Upper lobe of right lung (tissue), 1 donor: ENCODE measurements around the gene NSD2. TPM values are rescaled to one million over a fixed set of nuclear protein-coding genes. Genes with fewer than 3 reads are reported as not detected.
"Not testable (repeated sequence)": the region's sequence is repeated elsewhere in the genome, so short reads cannot be mapped to it uniquely, and the experiment has no call there.

Experiments
- ATAC-seq: fragments of 200-7000 bp; cut with Tn5 transposase; one replicate; pipeline ENCODE4 v1.9.1; 2020; ENCODE audit warnings: mild to moderate bottlenecking, moderate library complexity
- DNase-seq: peaks from one replicate; pipeline ENCODE4 v3.0.0-alpha.2; 2020
- H3K27ac ChIP-seq: fragments of 200-600 bp; one replicate; pipeline ENCODE4 v1.8.0; 2022
- H3K27me3 ChIP-seq: fragments of 200-600 bp; one replicate; pipeline ENCODE4 v1.8.0; 2022; ENCODE audit warnings: mild to moderate bottlenecking
- H3K36me3 ChIP-seq: fragments of 200-600 bp; one replicate; pipeline ENCODE4 v1.8.0; 2022
- H3K4me1 ChIP-seq: fragments of 200-600 bp; one replicate; pipeline ENCODE4 v1.8.0; 2022
- H3K4me3 ChIP-seq: fragments of 200-600 bp; one replicate; pipeline ENCODE4 v1.8.0; 2022; ENCODE audit warnings: mild to moderate bottlenecking
- H3K9me3 ChIP-seq: fragments of 200-600 bp; one replicate; pipeline ENCODE4 v1.8.0; 2022
- CTCF ChIP-seq: fragments of 200-600 bp; IDR thresholded peaks from one replicate; pipeline ENCODE4 v1.8.0; 2022; ENCODE audit warnings: antibody characterized with exemption
- intact Hi-C: fragments of 100-400 bp; cut with DNase I; formaldehyde crosslinking; loops from one replicate; pipeline ENCODE4 v1.11.0; 2022
- total RNA-seq: library from RNA; stranded (reverse); fragmentation: NEBNext Ultra II Directional; extraction: Animal tissue kit (Norgen Biotek cat#: 25700); gene quantifications from one replicate; pipeline ENCODE4 v1.2.1, GENCODE V29; 2021
- donor health status: DM: no; HTN: yes; CAD: no; lungs with severe emphysema.

The NSD2 gene
- total RNA-seq, 1 donor from 2014 or later = 45.2 TPM

- Histone ChIP-seq H3K9me3 (no peaks in the 10 kb centered on the region), H3K4me1 (no peaks in the 10 kb centered on the region), H3K4me3 (no peak overlapping the region), H3K27ac (no peak overlapping the region), H3K27me3 (no peaks in the 10 kb centered on the region), H3K36me3 (peaks cover 36% of the 10 kb centered on the region)
- ATAC-seq = peak; percentile 19
- no peak for TF ChIP-seq CTCF
- DNase-seq = peak; percentile 57
- intact Hi-C loops = no loop called here
These were observed 121.4 kb downstream of the NSD2 start for GRCh38 chr4:1992468-1993168.

DNA sequence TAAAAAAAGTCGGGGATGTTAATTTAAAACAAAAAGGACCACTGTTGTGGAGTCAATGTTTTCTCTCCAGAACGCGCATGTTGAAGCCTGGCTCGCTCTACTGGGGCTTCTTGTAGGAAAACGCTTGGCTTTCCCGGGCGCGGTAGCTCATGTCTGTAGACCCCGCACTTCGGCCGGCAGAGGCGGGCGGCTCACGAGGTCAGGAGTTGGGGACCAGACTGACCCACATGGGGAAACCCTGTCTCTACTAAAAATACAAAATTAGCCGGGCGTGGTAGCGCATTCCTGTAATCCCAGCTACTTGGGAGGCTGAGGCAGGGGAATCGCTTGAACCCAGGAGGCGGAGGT, 122.0 kb downstream of the NSD2 start:
- Histone ChIP-seq H3K9me3 (no peaks in the 10 kb centered on the region), H3K36me3 (peaks cover 31% of the 10 kb centered on the region), H3K27me3 (no peaks in the 10 kb centered on the region), H3K27ac (no peak overlapping the region), H3K4me1 (no peaks in the 10 kb centered on the region), H3K4me3 (no peak overlapping the region)
- no peak for ATAC-seq
- DNase-seq = peak; percentile 51
- no peak for TF ChIP-seq CTCF
- intact Hi-C loops = no loop called here

- ATAC-seq, intact Hi-C loops, H3K4me3 ChIP-seq, H3K27ac ChIP-seq, H3K4me1 ChIP-seq, H3K9me3 ChIP-seq, H3K27me3 ChIP-seq: not testable (repeated sequence)
- peak; percentile 40 for DNase-seq
- H3K36me3 ChIP-seq = peaks cover 23% of the 10 kb centered on the region
These were observed 122.7 kb downstream of the NSD2 start for GRCh38 chr4:1993718-1994516.

GRCh38 chr4:1994938-1995337, 123.7 kb downstream of the NSD2 start:
- Histone ChIP-seq H3K4me1 (no peaks in the 10 kb centered on the region), H3K27me3 (no peaks in the 10 kb centered on the region), H3K36me3 (peaks cover 13% of the 10 kb centered on the region), H3K9me3 (peaks cover 1% of the 10 kb centered on the region), H3K27ac (no peak overlapping the region), H3K4me3 (no peak overlapping the region)
- TF ChIP-seq CTCF = no peak
- ATAC-seq = no peak
- no peak for DNase-seq
- intact Hi-C loops = no loop called here

DNA sequence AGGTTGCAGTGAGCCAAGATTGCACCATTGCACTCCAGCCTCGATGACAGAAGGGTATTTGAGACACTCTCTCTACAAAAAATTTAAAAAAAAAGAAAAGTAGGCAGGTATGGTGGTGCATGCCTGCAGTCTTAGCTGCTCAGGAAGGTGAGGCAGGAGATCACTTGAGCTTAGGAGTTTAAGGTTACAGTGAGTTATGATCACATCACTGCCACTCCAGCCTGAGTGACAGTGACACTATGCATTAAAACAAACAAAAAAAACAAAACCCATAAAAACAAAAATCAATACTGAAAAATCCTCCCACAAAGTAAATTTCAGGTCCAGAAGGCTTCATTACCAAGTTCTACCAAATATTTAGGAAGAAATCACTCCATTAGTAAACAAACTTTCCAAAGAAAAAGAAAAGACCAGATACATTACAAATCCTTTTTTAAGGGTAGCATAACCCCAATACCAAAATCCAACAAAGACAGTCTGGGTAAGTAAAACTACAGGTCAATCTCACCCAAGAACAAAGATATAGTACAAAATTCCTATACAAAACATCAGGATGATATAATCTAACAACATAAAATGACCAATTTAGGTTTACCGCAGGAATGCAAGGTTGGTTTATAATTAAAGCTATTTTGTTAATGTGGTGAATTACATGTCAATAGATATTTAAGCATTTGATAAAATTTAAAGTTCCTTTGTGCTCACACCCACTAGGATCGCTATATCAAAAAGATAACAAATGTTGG, 125.8 kb downstream of the NSD2 start:
- intact Hi-C loops = no loop called here
- Histone ChIP-seq H3K4me1 (no peaks in the 10 kb centered on the region), H3K27me3 (no peaks in the 10 kb centered on the region), H3K4me3 (no peak overlapping the region), H3K9me3 (peaks cover 5% of the 10 kb centered on the region), H3K27ac (no peak overlapping the region), H3K36me3 (no peaks in the 10 kb centered on the region)
- TF ChIP-seq CTCF = no peak
- no peak for ATAC-seq
- no peak for DNase-seq

GRCh38 chr4:1997712-1998111, 126.5 kb downstream of the NSD2 start:
- no peak for DNase-seq

More at GRCh38 chr4:1997712-1998111, 126.5 kb downstream of the NSD2 start:
- peaks cover 5% of the 10 kb centered on the region for H3K9me3 ChIP-seq
- H3K4me3 ChIP-seq = no peak overlapping the region
- intact Hi-C loops = no loop called here
- no peak for ATAC-seq
- no peaks in the 10 kb centered on the region for H3K27me3 ChIP-seq
- no peak overlapping the region for H3K27ac ChIP-seq
- no peaks in the 10 kb centered on the region for H3K36me3 ChIP-seq
- no peak for TF ChIP-seq CTCF
- H3K4me1 ChIP-seq = no peaks in the 10 kb centered on the region
